PC-9 (cell line): ENCODE data around the gene CACHD1. TPM values are rescaled to one million over a fixed set of nuclear protein-coding genes. Genes with fewer than 3 reads are reported as not detected.
A peak's percentile ranks its signal among the peaks of the same experiment; 100 is the strongest.

Experiments used
- BruUV-seq: library from RNA; stranded (reverse); fragments of 400-500 nt; replicated peaks from 2 replicates; lab custom pipeline; 2021; lab: Mats Ljungman, UMichigan
- CTCF ChIA-PET: fragments of 300-600 bp; sonication (Branson Sonifier 250); formaldehyde crosslinking; loops from one replicate; lab custom pipeline; 2022; ENCODE audit warnings: antibody characterized with exemption; lab: Charles Lee
- POLR2A ChIA-PET: fragments of 300-600 bp; sonication (Branson Sonifier 250); formaldehyde crosslinking; loops from one replicate; lab custom pipeline; 2022; ENCODE audit warnings: antibody characterized with exemption; ENCODE audit not compliant: unreplicated experiment; lab: Charles Lee
- DNase-seq, 2 experiments: peaks; one replicate each; pipeline versions ENCODE4 v3.0.0 to v3.0.0-alpha.2; 2015 to 2022; ENCODE audit warnings: mixed read lengths in 1 of 2
- H2AFZ ChIP-seq: fragments of 200-600 bp; sonication (generic); 2 replicates; pipeline ENCODE4 v1.8.1; 2017; ENCODE audit warnings: antibody characterized with exemption
- H3F3A ChIP-seq: fragments of 200-600 bp; sonication (generic); 2 replicates; pipeline ENCODE4 v1.8.1; 2017; ENCODE audit warnings: antibody characterized with exemption, mild to moderate bottlenecking, low read depth; ENCODE audit not compliant: insufficient read depth
- H3K27ac ChIP-seq: fragments of 200-600 bp; sonication (generic); 2 replicates; pipeline ENCODE4 v1.6.1; 2016; ENCODE audit warnings: mixed run types
- H3K27me3 ChIP-seq: fragments of 200-600 bp; sonication (generic); 2 replicates; pipeline ENCODE4 v1.6.1; 2016; ENCODE audit warnings: low read depth, mixed run types; ENCODE audit not compliant: insufficient read depth
- H3K36me3 ChIP-seq: fragments of 200-600 bp; sonication (generic); 2 replicates; pipeline ENCODE4 v1.6.1; 2016; ENCODE audit warnings: low read depth, mixed run types
- H3K4me1 ChIP-seq: fragments of 200-600 bp; sonication (generic); replicated peaks from 2 replicates; pipeline ENCODE4 v1.6.1; 2016; ENCODE audit warnings: mixed run types; ENCODE audit not compliant: insufficient read depth
- H3K4me2 ChIP-seq: fragments of 200-600 bp; sonication (generic); 2 replicates; pipeline ENCODE4 v1.6.1; 2017; ENCODE audit warnings: mixed run types
- H3K4me3 ChIP-seq: fragments of 200-600 bp; sonication (generic); 2 replicates; pipeline ENCODE4 v1.6.1; 2016; ENCODE audit warnings: mixed run types
- H3K79me2 ChIP-seq: fragments of 200-600 bp; sonication (generic); 2 replicates; pipeline ENCODE4 v1.6.1; 2017; ENCODE audit warnings: low read depth, mixed run types
- H3K9me2 ChIP-seq: fragments of 200-600 bp; sonication (generic); 2 replicates; pipeline ENCODE4 v1.8.1; 2017; ENCODE audit warnings: mild to moderate bottlenecking; ENCODE audit not compliant: insufficient read depth
- H3K9me3 ChIP-seq: fragments of 200-600 bp; sonication (generic); 2 replicates; pipeline ENCODE4 v1.8.1; 2016; ENCODE audit warnings: low read depth; ENCODE audit not compliant: insufficient read depth
- H4K20me1 ChIP-seq: fragments of 200-600 bp; sonication (generic); 2 replicates; pipeline ENCODE4 v1.8.1; 2017; ENCODE audit not compliant: insufficient read depth
- EZH2 ChIP-seq: fragments of 200-600 bp; sonication (generic); IDR thresholded peaks from 2 replicates; pipeline ENCODE4 v1.8.0; 2017; ENCODE audit warnings: antibody characterized with exemption, low read depth
- intact Hi-C: fragments of 100-400 bp; cut with micrococcal nuclease; formaldehyde crosslinking; loops from one replicate; pipeline ENCODE4 v1.10.0; 2022; ENCODE audit not compliant: unreplicated experiment
- total RNA-seq: library from RNA; stranded (reverse); gene quantifications from 2 replicates; pipeline ENCODE4 v1.2.3, GENCODE V29; 2021
- TF ChIP-seq, protein P1 (sequence below): fragments of 200-600 bp; sonication (generic); conservative IDR thresholded peaks from 2 replicates; pipeline ENCODE4 v1.6.1; 2017; ENCODE audit warnings: mixed run types, antibody characterized with exemption, mild to moderate bottlenecking, moderate library complexity

CACHD1 gene
- total RNA-seq, 1 experiment from 2014 or later: 3.1 TPM

- no peaks in the 10 kb centered on the region for H3K9me3 ChIP-seq
- no peaks in the 10 kb centered on the region for H4K20me1 ChIP-seq
- no TSS peak for BruUV-seq
- no peak overlapping the region for H3K4me3 ChIP-seq
- no peaks in the 10 kb centered on the region for H3K27me3 ChIP-seq
- TF ChIP-seq EZH2: no peak
- TF ChIP-seq, protein P1, sequence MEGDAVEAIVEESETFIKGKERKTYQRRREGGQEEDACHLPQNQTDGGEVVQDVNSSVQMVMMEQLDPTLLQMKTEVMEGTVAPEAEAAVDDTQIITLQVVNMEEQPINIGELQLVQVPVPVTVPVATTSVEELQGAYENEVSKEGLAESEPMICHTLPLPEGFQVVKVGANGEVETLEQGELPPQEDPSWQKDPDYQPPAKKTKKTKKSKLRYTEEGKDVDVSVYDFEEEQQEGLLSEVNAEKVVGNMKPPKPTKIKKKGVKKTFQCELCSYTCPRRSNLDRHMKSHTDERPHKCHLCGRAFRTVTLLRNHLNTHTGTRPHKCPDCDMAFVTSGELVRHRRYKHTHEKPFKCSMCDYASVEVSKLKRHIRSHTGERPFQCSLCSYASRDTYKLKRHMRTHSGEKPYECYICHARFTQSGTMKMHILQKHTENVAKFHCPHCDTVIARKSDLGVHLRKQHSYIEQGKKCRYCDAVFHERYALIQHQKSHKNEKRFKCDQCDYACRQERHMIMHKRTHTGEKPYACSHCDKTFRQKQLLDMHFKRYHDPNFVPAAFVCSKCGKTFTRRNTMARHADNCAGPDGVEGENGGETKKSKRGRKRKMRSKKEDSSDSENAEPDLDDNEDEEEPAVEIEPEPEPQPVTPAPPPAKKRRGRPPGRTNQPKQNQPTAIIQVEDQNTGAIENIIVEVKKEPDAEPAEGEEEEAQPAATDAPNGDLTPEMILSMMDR: no peak
- no peaks in the 10 kb centered on the region; the same call in 1 of the 2 replicates for H3K9me2 ChIP-seq
- ChIA-PET POLR2A (interaction anchor here (0.6 kb wide), 1 partner anchor 59 kb away, joined by 4 read pairs; no protein-coding TSS in a partner anchor), CTCF (interaction anchor here (0.6 kb wide), 1 partner anchor 218 kb away, joined by 7 read pairs; no protein-coding TSS in a partner anchor)
- no peak for DNase-seq
- no peaks in the 10 kb centered on the region; the same call in 1 of the 2 replicates for H3K4me1 ChIP-seq
- H2AFZ ChIP-seq: no peak overlapping the region
- H3F3A ChIP-seq: no peaks in the 10 kb centered on the region
- H3K4me2 ChIP-seq: no peak overlapping the region
- intact Hi-C loops: loop anchor here (5.0 to 10.0 kb wide), 2 partner anchors 343 to 380 kb away; no protein-coding TSS in a partner anchor
- H3K36me3 ChIP-seq: no peaks in the 10 kb centered on the region
- no peaks in the 10 kb centered on the region for H3K79me2 ChIP-seq
- no peak overlapping the region for H3K27ac ChIP-seq
Observed at GRCh38 chr1:64685217-64685616, 215.3 kb downstream of the CACHD1 start.

GRCh38 chr1:64685765-64686341, 215.9 kb downstream of the CACHD1 start:
- no peak overlapping the region for H2AFZ ChIP-seq
- H3K27me3 ChIP-seq: no peaks in the 10 kb centered on the region
- H3K9me2 ChIP-seq: no peaks in the 10 kb centered on the region; the same call in 1 of the 2 replicates
- DNase-seq: no peak
- POLR2A ChIA-PET: interaction anchor here (0.6 kb wide), 1 partner anchor 58 kb away, joined by 4 read pairs; no protein-coding TSS in a partner anchor
- H3F3A ChIP-seq: no peaks in the 10 kb centered on the region
- H3K9me3 ChIP-seq: no peaks in the 10 kb centered on the region
- H3K27ac ChIP-seq: no peak overlapping the region
- H3K4me1 ChIP-seq: no peaks in the 10 kb centered on the region; the same call in 1 of the 2 replicates
- TF ChIP-seq EZH2: no peak
- TF ChIP-seq, protein P1: no peak
- no TSS peak for BruUV-seq
- no peak overlapping the region for H3K4me2 ChIP-seq
- no peaks in the 10 kb centered on the region for H4K20me1 ChIP-seq
- CTCF ChIA-PET: interaction anchor here (0.6 kb wide), 1 partner anchor 217 kb away, joined by 7 read pairs; no protein-coding TSS in a partner anchor
- H3K4me3 ChIP-seq: no peak overlapping the region
- intact Hi-C loops: loop anchor here (1.0 to 10.0 kb wide), 4 partner anchors 138 to 1001 kb away; no protein-coding TSS in a partner anchor
- no peaks in the 10 kb centered on the region for H3K79me2 ChIP-seq
- H3K36me3 ChIP-seq: no peaks in the 10 kb centered on the region

- H3K4me2 ChIP-seq: 0 out of 2 replicates have a peak overlapping the region, but pooled peaks have one; percentile 0
- H2AFZ ChIP-seq: no peak overlapping the region
- ChIA-PET CTCF (no interaction called here), POLR2A (no interaction called here)
- no peaks in the 10 kb centered on the region for H4K20me1 ChIP-seq
- no peaks in the 10 kb centered on the region for H3K9me3 ChIP-seq
- no peaks in the 10 kb centered on the region for H3K79me2 ChIP-seq
- peak; percentile 31 to 43 for DNase-seq
- no peak overlapping the region for H3K27ac ChIP-seq
- H3K4me3 ChIP-seq: no peak overlapping the region
- no peaks in the 10 kb centered on the region for H3F3A ChIP-seq
- no peaks in the 10 kb centered on the region for H3K36me3 ChIP-seq
- BruUV-seq: no TSS peak
- H3K4me1 ChIP-seq: no peaks in the 10 kb centered on the region; the same call in 1 of the 2 replicates
- TF ChIP-seq, protein P1: peak; percentile 88
- no peak for TF ChIP-seq EZH2
- H3K27me3 ChIP-seq: no peaks in the 10 kb centered on the region
- H3K9me2 ChIP-seq: no peaks in the 10 kb centered on the region
- intact Hi-C loops: loop anchor here (1.0 to 10.0 kb wide), 4 partner anchors 137 to 1000 kb away; no protein-coding TSS in a partner anchor
Observed at GRCh38 chr1:64686828-64687724, 217.1 kb downstream of the CACHD1 start.
